Upper lobe of left lung (tissue), 4 donors: ENCODE results near the gene NCAPG2.

Source experiments
- EP300 ChIP-seq, 4 donors: sonication (generic); formaldehyde crosslinking; IDR thresholded peaks; one replicate each; pipeline ENCODE4 v1.5.1; 2017; ENCODE audit warnings: antibody characterized with exemption in 4 of 4, control low read depth in 2 of 4
- POLR2A ChIP-seq, 4 donors: fragments of 450-650 bp; IDR thresholded peaks; one replicate each; pipeline ENCODE4 v1.5.1; 2016 to 2017; ENCODE audit warnings: antibody characterized with exemption in 4 of 4, mild to moderate bottlenecking in 2 of 4
- POLR2AphosphoS5 ChIP-seq, 2 donors: sonication (generic); formaldehyde crosslinking; IDR thresholded peaks; one replicate each; pipeline ENCODE4 v1.5.1; 2017; ENCODE audit warnings: antibody characterized with exemption in 2 of 2
- TF ChIP-seq, protein P1 (sequence below), 6 experiments: fragments of 450-650 bp in 4 of 6; fragments of 200-600 bp in 2 of 6; sonication (generic) in 2 of 6; IDR thresholded peaks; one replicate each; pipeline ENCODE4 v1.5.1; 2016 to 2019; ENCODE audit warnings: antibody characterized with exemption in 6 of 6

DNA sequence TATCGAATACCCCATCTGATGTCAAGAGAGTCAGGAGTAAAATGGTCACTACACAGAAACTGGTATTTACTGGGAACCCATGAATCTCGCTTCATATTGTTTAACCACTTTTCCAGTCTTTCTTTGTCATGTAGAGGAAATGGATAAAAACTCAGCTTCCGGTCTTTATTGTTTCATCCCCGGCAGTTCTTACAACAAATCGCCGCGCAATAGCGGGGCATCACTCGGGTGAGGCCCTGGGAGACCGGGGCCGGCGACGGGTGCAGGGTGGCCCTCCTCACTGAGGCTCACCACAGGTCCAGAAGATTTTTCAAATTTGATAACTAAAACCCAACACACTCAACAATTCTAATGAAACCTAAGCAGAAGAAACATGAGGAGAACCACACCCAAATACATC, 81.4 kb downstream of the NCAPG2 start:
- TF ChIP-seq, protein P1, sequence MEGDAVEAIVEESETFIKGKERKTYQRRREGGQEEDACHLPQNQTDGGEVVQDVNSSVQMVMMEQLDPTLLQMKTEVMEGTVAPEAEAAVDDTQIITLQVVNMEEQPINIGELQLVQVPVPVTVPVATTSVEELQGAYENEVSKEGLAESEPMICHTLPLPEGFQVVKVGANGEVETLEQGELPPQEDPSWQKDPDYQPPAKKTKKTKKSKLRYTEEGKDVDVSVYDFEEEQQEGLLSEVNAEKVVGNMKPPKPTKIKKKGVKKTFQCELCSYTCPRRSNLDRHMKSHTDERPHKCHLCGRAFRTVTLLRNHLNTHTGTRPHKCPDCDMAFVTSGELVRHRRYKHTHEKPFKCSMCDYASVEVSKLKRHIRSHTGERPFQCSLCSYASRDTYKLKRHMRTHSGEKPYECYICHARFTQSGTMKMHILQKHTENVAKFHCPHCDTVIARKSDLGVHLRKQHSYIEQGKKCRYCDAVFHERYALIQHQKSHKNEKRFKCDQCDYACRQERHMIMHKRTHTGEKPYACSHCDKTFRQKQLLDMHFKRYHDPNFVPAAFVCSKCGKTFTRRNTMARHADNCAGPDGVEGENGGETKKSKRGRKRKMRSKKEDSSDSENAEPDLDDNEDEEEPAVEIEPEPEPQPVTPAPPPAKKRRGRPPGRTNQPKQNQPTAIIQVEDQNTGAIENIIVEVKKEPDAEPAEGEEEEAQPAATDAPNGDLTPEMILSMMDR (IDR thresholded peaks at IDR 0.05), result no peak
- TF ChIP-seq EP300 (IDR thresholded peaks at IDR 0.05) (no peak), POLR2AphosphoS5 (IDR thresholded peaks at IDR 0.05) (no peak), POLR2A (IDR thresholded peaks at IDR 0.05) (no peak)
